GM18909 (cell line): ENCODE results near the gene TBC1D24.

Experiments
- ATAC-seq: cut with Tn5 transposase; IDR thresholded peaks from one replicate; pipeline ENCODE4 v1.9.1; 2021; ENCODE audit warnings: mild to moderate bottlenecking; ENCODE audit not compliant: unreplicated experiment, poor library complexity

The TBC1D24 gene

GRCh38 chr16:2512735-2513404 lies 37.9 kb downstream of the TBC1D24 start:
- no peak for ATAC-seq

- ATAC-seq, result peak; percentile 76
Measured at GRCh38 chr16:2513405-2514332, 38.7 kb downstream of the TBC1D24 start, which contains the start of gene ATP6V0C. Gene ATP6V0C (plus strand): TSS chr16:2513952. CDS start chr16:2514104, 152 bp downstream.

GRCh38 chr16:2514333-2515179 lies 39.6 kb downstream of the TBC1D24 start:
- no peak for ATAC-seq

- ATAC-seq, result no peak
Measured at GRCh38 chr16:2515180-2515851, 40.4 kb downstream of the TBC1D24 start.

GRCh38 chr16:2516391-2517240 lies 41.7 kb downstream of the TBC1D24 start:
- ATAC-seq, result no peak

- no peak for ATAC-seq
Measured at GRCh38 chr16:2517954-2518605, 43.2 kb downstream of the TBC1D24 start.

GRCh38 chr16:2518823-2519710 lies 44.1 kb downstream of the TBC1D24 start:
- ATAC-seq, result no peak

GRCh38 chr16:2519711-2520080 lies 44.8 kb downstream of the TBC1D24 start:
- no peak for ATAC-seq

- ATAC-seq, result peak; percentile 43
Measured at GRCh38 chr16:2520097-2520783, 45.3 kb downstream of the TBC1D24 start, which contains the start of gene AMDHD2. Gene AMDHD2 (plus strand): TSS chr16:2520371. CDS start chr16:2520459, 88 bp downstream.

- peak; percentile 27 for ATAC-seq
Measured at GRCh38 chr16:2520784-2521531, 46.0 kb downstream of the TBC1D24 start.

GRCh38 chr16:2523801-2524231 lies 48.9 kb downstream of the TBC1D24 start:
- no peak for ATAC-seq

- no peak for ATAC-seq
Measured at GRCh38 chr16:2524339-2524938, 49.5 kb downstream of the TBC1D24 start.

- no peak for ATAC-seq
Measured at GRCh38 chr16:2526135-2526534, 51.2 kb downstream of the TBC1D24 start.

GRCh38 chr16:2527071-2527783 lies 52.3 kb downstream of the TBC1D24 start:
- ATAC-seq, result no peak

GRCh38 chr16:2527784-2528100 lies 52.8 kb downstream of the TBC1D24 start:
- ATAC-seq, result no peak
